Gastrocnemius medialis (tissue), 4 donors: ENCODE results near the gene SMCHD1.

Experiments
- CTCF ChIP-seq, 5 experiments: fragments of 450-650 bp in 3 of 5; fragments of 200-600 bp in 2 of 5; sonication (generic) in 2 of 5; IDR thresholded peaks in 4 of 5; conservative IDR thresholded peaks in 1 of 5; 1 replicate in 4 of 5; 2 replicates in 1 of 5; pipeline ENCODE4 v1.5.1; 2016 to 2019; ENCODE audit warnings: antibody characterized with exemption in 5 of 5, mild to moderate bottlenecking in 3 of 5, moderate library complexity in 3 of 5
- POLR2A ChIP-seq, 2 donors: fragments of 450-650 bp; IDR thresholded peaks; one replicate each; pipeline ENCODE4 v1.6.1; 2017; ENCODE audit warnings: antibody characterized with exemption in 2 of 2, mild to moderate bottlenecking in 2 of 2, moderate library complexity in 2 of 2

GRCh38 chr18:2799369-2799768 is 143.8 kb downstream of the SMCHD1 start:
- TF ChIP-seq CTCF (IDR thresholded peaks at IDR 0.05 in 4 of 5, conservative IDR thresholded peaks at IDR 0.05 in 1 of 5) = no peak
- TF ChIP-seq POLR2A (IDR thresholded peaks at IDR 0.05) = no peak
